Activated T-cell treated with anti-CD3 and anti-CD28 coated beads for 24 hours (primary cell): ENCODE measurements around the gene GATA2.

ENCODE experiments used
- DNase-seq: peaks from one replicate; pipeline ENCODE4 v3.0.0-alpha.2; 2020; ENCODE audit warnings: low read depth

Gene GATA2

GRCh38 chr3:128487813-128488635, 5.0 kb downstream of the GATA2 start:
- DNase-seq = no peak

- DNase-seq = no peak
Measured at GRCh38 chr3:128487538-128487812, 5.5 kb downstream of the GATA2 start.

DNA sequence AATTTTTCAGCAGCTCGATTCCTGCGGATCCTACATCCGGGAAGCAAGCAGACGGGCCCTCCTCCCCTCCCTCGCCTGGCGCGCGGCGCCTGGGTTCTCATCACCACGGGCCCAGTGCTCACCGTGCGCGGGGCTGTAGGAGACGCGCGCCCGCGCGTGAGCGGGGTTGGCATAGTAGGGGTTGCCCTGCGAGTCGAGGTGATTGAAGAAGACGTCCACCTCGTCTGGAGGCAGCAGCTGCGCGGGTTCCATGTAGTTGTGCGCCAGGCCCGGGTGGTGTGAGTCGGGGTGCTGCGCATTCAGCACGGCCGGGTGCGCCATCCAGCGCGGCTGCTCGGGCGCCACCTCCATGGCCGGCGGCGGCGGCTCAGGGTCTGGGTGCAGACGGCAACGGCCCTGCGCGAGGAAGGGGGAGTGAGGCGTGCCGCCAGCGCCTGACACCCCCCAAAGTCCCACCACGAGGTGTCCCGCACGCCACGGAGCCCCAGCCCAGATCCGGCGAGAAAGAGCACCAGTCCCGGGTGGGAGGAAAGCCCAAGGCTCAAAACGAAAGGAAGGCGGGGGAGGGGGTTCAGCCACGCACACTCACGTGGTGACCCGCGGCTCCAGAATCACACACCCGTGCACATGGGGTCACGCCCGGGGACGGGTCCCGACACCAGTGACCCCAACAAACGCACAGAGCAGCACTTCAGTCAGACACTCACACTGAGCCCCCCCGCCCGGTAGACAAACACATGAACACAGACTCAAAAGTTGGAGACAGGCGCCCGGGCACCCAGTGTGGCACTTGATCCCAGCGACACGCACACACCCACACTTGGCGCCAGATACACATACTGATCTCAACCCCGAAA, 6.1 kb downstream of the GATA2 start:
- no peak for DNase-seq

DNA sequence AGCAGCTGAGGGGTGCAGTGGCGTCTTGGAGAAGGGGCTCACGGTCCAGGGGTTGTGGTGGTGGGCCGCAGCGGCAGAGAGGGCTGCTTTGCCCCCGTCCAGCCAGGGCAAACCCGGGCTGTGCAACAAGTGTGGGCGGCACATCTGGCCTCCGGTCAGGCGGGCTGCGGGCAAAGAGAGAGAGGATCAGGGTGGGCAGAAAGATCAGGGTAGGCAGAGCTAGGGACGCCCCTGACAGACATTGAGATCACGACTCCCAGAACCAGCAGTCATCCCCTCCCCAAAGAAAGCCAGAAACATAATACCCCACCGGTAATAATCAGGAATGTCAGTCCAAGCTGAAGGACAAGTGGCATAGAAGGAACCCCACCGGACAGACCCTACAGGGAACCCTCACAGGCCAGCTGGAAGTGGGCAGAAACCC, 6.8 kb downstream of the GATA2 start:
- DNase-seq = no peak

DNA sequence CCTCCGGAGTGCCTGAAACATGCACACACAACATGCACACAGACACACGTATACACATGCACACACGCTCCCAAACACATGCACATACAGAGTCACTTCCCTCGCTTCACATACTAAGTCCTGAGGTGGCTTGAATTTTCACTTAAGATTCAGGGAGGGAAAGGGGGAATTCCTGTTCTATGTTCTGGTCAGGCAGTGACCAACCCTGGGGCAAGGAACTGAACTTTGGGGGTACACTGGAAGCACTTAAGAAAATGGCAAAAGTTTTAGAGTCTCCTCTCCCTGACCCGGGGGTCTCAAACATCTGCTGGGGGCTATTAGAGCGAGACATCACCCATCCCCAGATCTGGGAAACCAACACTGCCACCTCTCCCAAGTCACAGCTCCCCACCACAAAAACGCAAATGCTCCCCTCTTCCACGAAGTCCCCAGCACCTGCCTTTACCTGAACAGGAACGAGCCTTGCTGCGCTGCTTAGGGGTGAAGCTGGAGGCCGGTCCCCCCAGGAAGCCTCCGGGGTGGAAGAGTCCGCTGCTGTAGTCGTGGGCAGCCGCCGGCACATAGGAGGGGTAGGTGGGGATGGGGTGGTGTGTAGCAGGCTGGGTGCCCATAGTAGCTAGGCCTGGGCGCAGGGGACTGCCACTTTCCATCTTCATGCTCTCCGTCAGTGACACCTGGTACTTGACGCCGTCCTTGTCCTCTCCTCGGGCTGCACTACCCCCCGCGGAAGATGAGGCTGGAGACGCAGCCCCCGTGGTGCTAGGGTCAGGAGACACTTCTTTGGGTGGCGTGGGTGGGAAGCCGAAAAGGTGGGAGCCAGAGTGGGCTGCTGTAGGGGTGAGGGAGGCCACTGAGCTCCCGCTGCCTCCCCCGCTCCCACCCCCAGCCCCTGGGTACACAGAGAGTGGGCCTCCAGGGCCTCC, 7.5 kb downstream of the GATA2 start:
- DNase-seq = no peak

DNA sequence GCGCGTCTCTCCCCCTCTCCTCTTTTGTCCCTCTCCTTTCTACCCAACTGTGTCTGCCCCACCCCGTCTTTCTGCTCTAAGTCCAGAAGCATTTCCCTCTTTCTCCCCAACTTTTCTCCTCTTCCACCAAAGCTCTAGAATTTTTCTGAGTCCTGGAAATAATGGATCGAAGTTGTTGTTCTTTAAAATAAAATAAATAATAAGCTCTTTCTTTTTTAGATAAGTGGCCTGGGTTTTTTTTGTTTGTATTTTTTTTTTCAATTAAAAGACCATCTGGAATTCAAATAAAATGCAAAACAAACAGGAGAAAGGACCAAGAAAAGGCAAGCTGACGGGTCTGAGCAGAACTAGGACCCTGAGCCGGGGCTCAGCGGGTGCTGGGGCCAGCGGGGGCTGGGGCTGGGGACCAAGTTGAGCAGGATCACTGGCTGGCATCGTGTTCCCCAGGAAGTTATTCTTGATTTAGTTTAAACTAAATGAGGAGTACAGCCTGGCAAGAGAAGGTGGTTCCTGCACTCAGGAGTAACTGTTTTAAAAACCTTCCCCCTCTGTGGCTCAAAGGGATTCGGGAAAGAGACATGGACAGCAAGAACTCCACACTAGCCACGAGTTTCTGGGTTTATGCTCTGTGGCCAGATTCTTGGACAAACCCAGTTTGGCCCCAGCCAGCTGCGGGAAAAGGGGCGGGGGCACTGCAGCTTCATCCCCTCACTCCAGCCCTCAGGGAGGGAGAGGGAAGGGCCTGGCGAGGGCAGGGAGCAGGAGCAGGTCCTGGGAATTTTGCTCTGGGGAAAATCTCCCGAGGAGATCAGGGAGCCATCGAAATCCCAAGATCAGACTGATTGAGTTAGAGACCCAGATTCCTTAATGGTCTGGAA, 8.4 kb downstream of the GATA2 start:
- DNase-seq = no peak

DNA sequence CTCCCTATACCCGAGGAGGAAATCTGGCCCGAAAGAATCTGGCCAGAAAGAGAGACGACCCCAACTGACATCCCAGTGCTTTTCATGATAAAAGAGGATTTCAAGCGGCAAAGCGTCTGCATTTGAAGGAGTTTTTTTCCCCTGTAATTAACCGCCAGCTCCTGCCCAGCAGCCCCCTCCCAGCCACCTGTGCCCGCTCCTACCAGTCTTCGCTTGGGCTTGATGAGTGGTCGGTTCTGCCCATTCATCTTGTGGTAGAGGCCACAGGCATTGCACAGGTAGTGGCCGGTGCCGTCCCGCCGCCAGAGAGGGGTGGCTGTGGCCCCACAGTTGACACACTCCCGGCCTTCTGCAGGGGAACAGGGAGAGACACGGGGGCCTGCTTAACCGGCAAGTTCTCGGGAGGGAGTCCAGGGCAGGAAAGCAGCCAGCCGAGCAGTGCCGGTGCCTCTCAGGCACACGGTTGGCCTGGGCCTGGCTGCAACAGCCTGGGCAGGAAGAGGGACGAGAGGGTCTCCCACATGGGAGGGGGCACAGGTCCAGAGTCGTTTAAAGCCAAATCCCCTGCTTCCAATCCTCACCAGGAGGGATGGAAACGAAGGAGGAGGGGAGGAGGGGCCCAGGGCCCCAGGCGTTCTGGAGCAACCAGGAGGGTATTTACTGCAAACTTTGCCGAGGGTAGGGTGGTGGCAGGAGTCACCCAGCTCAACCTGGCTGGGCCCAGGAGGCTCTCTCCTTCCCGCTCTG, 9.2 kb downstream of the GATA2 start:
- DNase-seq = no peak

DNA sequence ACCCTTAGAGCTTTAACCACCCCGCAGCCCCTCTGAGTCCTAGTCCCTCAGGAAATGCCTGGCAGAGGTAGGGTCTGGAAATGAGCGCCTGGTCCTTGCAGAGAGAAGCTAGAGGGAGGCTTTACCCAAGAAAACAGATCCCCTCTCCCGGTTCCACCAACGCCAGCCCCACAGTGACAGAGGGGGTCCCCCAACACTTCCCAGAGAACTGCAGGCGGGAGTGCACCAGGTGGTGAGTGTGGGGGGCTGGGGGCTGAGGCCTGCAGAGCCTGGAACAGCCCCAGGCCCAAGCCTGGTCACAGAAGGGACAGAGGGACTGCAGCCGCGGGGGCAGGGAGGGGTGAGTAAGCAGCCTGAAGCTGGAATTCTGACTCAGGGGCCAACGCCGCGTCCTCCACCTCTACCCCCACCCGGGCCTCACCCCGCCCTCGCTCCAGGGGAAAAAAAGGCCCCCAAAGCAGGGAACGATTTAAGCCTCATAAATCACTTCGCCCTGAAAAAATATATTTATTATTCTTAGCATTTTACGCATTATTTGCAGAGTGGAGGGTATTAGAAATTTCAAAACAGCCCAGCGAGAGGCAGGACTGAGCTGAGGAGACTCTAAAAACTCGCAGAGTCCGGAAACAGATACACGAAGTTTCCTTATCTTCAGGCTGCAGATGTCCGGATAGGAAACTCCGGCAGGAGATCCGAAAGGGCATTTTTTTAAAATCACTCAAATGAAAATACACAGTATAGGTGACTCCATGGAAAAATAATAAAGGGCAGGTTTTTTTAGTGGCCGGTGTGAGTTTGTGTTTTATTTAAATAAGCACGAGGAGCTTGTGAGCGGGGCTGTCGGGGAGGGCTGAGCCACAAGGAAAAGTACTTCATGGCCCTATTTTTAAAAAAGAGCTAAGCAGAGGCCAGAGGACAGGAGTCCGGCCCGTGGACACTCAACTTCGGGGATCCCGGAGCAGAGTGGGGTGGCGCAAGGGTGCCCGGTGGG, 10.0 kb downstream of the GATA2 start:
- no peak for DNase-seq

DNA sequence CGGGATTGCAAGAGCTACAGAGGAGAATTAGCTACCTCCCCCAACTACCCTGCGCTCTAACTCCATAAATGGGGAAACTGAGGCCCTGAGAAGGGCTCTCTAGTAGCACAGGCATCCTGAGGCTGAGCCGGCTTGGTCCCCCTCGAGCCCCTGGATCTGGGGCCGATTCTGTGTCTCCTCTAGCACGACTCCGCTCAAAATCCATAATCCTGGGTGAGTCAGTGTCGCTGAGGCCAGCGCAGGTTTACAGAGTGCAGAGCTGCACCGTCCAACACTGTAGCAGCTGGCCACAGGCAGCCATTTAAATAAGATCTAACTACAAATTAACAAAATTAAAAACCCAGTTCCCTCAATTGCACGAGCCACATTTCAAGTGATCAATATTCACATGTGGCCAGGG, 10.8 kb downstream of the GATA2 start:
- no peak for DNase-seq

DNA sequence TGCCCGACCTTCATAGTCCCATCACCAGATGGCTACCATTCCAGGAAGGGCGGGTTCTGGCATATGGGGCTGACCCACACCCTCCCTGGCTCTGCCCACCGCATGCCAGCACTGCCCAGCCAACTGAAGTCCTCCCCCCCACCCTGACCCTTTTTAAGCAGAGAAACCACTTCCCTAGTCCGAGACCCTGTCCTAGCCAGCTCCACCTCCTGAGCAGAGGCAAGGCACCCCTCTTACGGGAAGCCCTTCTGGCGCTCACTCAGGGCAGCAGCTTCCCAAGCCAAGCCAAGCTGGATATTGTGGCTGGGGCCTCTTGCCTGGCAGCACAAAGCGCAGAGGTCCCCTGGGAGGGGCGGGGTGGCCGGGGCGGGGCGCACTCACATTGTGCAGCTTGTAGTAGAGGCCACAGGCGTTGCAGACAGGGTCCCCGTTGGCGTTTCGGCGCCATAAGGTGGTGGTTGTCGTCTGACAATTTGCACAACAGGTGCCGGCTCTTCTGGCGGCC, 11.5 kb downstream of the GATA2 start:
- no peak for DNase-seq

DNA sequence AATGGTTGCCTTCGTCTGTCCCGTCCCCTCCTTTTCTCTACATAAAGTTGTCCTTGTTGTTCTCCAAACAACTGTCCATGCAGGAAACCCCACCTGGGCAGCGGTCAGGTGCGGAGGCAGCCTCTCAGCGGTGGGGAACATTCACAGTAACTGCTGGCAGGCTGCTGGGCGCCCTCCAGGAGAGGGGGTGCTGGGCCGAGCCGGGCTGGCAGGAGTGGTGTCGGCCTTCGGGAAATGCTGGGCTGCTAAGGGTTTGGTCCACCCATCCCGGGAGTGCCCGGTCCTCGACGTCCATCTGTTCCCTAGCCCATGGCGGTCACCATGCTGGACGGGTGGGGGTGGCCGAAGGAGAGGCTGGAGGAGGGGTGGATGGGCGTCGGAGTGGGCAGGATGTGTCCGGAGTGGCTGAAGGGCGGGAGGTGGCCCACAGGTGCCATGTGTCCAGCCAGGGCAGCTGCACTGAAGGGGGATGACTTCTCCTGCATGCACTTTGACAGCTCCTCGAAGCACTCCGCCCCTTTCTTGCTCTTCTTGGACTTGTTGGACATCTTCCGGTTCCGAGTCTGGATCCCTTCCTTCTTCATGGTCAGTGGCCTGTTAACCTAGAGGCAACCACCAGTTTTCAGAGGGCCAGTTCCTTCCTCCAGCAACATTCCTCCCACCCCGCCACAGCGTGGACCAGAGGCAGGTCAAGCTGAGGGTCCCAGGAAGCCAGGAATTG, 12.1 kb downstream of the GATA2 start:
- DNase-seq = no peak

- no peak for DNase-seq
Measured at GRCh38 chr3:128480278-128480677, 12.7 kb downstream of the GATA2 start.

DNA sequence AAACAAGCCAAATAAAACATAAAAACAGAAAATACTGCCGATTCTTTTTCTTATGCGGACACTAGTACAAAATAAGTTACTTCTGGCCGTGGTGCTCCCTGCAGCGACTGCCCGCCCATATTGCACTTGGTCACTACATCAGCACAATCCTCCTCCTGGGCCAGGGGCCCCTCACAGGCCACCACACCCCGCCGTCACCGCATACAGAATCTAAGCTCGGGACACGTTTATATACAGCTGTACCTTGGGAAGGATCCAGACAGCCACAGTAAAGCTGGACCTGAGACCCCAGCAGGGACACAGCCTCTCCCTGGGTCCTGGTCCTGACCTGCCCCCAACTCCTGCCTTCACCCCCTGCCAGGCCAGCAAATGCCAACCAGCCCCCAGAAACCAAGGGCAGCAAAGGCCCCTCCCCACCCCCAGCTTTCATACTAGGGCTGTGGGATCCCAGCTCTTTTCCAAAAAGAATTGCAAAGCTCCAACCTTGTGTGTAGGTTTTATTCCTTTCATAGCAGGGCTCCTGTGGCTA, 13.4 kb downstream of the GATA2 start:
- no peak for DNase-seq

GRCh38 chr3:128478576-128479506, 14.2 kb downstream of the GATA2 start:
- DNase-seq = no peak

DNA sequence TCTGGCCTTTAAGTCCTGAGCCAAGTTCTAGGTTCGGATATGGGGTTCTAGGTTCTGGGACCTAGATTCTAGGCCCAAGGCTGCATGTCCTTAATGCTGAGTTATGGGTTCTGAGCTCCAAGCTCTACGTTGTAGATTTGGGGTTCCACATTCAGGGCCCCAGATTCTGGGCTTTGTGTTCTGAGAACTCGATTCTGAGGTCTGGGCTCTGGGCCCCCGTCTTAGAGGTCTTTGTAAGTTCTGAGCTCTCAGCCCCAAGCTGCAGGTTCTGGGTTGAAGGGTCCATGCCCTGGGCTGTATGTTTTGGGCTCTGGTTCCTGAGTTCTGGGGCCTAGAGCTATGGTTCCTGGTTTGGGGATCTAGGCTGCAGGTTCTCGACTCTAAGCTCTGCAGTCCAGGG, 16.3 kb downstream of the GATA2 start:
- no peak for DNase-seq

DNA sequence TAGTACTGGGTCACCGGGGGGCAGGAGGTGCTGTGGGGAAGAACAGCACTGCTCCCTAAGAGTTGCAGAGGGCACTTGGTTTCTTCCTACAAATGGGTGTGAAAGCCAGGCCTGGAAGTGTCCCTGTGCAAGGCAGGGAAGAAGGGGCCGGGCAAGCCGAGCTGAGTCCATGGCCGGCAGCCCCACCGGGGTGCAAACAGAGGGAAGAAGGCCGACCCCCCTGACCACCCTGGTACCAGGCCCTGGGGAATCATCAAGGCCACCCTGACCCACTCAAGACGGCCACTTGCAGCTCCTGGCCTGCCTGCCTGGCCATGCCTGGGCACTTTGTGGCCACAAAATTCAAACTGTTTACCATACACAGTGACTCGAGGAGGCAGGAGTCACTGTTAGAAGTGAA, 17.6 kb downstream of the GATA2 start:
- no peak for DNase-seq

- DNase-seq = no peak
Measured at GRCh38 chr3:128473737-128474136, 19.3 kb downstream of the GATA2 start.
